HG02970 (cell line): ENCODE measurements around the gene CDYL2.

ENCODE experiments used
- ATAC-seq: cut with Tn5 transposase; IDR thresholded peaks from one replicate; pipeline ENCODE4 v1.9.1; 2021; ENCODE audit warnings: mild to moderate bottlenecking, moderate library complexity, moderate number of reproducible peaks; ENCODE audit not compliant: unreplicated experiment, low FRiP score

The CDYL2 gene

DNA sequence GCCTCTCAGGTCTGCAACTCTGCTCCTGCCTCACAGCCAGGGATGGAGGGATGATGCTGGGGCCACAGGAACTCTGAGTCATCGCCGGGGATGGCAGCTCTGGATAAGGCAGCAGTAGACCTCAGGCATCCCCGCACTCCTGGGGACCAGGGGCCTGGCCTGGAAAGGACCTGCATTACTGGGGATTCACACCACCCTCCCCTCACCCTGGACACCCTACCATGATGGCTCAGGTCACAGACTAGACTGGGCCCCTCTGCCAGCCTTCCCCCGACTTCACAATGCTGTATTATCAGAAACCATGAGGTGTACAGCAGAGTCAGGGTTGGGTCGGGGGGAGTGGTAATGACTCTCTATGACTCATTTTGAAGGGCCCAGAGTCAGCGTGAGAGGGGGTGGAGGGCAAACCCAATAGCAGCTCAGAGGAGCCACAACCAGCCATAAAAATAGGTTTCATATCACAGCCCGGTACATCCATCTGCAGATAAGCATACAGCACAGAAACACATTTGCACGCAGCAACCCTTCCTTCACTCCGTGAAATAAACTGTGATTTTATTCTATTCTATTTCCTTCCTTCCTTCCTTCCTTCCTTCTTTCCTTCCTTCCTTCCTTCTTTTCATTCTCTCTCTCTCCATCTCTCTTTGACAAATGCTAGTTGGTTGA lies 234.8 kb downstream of the CDYL2 start:
- no peak for ATAC-seq

DNA sequence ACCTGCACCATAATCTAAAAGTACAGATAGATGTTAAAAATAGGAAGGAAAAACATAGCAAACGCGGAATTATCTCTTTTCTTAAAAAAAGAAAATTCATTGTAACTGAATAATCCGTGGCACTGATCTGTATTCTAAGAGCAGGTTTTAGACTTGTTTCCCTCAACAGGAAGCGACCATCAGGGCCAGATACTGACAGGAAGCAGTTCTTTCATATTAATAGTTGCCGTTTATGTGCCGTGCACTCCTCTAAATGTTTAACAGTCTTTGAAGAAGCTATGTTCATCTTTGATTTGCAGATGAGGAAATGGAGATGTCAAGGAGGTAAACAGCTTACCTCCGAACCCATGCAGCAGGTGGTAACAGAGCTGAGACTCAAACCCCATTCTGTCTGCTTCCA lies 240.0 kb downstream of the CDYL2 start:
- ATAC-seq: no peak

DNA sequence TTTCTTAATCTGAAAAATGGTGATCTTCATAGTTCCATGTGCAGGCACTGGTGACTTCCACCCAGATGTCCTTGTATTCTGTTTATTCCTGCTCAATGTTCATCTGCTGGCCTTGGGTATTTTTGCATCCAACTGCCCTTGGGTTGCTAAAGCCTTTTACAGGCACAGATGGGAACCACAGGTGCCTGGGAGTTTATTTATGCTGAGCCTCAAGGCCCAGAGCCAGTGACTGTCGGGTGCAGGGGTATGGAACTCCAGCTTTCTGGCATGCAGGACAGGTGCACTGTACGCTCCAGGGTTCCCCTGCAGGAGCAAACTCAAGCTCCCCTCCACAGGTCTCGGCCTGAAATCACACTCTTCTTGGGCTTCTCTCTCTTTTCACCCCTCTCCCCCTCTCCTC lies 241.3 kb downstream of the CDYL2 start:
- no peak for ATAC-seq

DNA sequence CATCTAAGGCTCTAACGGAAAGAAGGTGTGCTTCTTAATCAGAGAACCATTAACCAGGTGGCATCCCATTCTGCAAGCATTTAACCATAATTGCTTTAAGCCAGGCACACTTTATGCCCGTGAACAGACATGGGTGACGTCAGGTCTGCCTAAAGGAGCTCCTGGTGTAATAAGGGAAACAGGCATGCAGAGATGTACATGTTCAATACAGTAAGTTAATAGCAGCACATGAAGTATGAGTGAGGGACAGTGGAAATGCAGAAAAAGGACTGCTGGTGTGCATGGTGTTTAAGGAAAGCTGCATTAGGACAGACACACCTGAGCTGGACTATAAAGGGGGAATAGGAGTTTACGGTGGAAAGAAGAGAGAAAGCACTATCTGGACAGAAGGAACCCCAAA lies 245.0 kb downstream of the CDYL2 start:
- ATAC-seq: no peak

DNA sequence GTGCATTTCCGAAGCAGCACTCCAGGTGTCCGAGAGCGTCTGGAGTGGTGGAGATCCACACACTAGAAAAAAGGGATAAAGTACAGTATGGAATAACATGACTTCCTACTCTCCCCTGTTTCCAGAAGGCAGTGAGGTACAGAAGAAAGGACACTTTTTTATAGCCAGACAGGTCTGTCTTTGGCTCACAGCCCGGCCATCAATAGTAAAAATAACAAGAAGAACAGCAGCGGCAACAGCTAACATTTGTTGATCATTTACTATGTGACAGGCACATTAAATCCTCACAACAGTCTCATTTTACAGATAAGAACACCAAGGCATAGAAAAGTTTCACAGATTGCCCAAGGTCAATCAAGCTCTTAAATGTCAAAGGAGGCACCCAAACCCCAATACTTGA lies 247.4 kb downstream of the CDYL2 start:
- no peak for ATAC-seq

DNA sequence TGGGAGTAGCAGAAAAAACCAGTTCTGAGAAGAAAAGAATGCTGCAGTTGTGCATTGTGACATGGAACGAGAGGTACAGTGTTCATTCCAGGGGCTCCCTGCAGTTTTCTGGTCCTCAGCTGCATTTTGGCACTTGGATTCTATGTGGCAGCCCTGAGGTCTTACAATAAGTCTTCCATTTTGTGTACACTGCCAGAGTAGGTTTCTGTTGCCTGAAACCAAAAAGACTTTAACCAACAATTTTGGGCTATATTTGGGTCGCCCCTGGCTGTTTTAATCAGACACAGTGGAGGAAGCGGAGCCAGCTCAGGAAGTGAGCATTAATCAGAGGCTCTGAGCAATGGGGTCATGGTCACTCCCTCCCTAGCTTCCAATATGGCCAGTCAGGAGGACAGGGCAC lies 247.9 kb downstream of the CDYL2 start:
- ATAC-seq: no peak

DNA sequence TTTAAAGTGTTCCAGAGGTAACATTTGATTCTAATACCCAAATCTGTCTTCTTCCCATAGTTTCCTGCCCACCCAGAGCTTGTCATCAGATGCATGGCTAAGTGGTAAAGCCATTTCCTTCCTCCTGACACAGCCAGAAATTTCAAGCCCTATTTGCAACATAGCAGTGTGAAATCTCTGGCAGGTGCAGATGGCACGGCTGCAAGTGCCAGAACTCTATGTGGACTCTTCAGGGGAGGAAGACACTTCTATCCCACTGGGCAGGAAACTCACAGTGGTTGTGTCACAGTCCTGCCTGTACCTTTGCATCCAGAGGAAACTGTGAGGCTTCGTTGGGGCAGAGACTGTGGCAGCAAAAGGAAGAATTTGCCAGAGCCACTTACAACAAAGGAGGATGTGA lies 250.4 kb downstream of the CDYL2 start:
- no peak for ATAC-seq

DNA sequence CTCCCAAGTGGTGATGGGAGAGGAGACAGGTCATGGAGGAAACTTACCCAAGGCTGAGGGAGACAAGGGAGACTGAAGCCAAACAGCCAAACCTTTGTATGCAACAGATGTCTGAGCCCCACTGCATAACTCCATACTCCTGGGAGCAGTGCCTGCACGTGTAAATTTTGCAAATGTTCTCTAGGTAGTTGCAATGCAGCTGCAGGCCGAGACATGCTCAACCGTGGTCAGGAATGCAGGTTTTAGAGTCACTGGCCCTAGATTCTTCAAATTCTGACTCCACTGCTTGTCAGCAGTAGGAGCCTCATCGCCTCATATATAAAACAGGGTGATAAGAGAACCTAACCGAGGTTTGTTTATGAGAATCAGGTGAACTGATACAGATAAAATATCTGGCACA lies 252.1 kb downstream of the CDYL2 start:
- ATAC-seq: no peak
